ENCODE results near the gene TPP2. TPM values are rescaled to one million over a fixed set of nuclear protein-coding genes. Genes with fewer than 3 reads are reported as not detected.
A peak's percentile ranks its signal among the peaks of the same experiment; 100 is the strongest.

TPP2 gene
- total RNA-seq, 1 donor from 2014 or later, result 60.0 TPM

DNA sequence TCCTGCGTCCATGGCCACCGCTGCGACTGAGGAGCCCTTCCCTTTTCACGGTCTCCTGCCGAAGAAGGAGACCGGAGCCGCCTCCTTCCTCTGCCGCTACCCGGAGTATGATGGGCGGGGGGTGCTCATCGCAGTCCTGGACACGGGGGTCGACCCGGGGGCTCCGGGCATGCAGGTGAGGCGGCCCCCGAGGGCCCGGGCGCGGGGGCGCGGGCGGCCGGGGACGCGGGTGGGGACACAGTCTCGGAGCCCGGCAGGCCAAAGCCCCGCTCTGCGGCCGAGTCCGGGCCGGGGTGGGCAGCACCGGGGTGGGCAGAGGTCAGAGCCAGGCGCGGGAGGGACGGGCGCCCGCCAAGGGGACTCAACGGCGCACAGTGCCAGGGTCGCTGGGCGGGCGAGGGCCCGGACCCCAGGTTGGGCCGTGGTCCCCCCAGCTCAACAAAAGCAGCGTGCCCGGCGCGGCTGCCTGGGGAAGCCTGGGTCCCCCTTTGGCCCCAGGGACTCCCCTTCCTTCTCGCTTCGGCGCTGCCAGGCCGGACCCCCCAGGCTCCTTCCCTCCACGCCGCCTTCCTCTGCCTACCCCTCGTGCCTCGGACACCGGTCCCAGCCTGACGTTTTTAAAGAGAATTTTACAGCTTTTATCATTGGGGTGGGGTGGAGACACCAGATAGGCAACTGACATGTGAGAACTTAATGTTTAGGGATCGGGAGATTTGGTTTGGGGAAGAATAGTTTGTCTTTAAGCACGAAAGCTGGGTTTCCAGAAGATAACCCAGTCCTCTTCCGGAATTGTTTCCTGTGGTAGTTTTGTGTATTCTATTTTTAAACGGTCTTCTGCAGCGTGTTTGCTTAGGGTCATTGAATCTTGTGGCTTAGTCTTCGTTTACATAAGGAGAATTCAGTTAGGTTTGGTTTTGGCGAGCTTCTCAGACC, 509 bp downstream of the TPP2 start:
- peak; percentile 42 for DNase-seq

GRCh38 chr13:102598061-102598460, 1.3 kb downstream of the TPP2 start:
- no peak for DNase-seq

DNA sequence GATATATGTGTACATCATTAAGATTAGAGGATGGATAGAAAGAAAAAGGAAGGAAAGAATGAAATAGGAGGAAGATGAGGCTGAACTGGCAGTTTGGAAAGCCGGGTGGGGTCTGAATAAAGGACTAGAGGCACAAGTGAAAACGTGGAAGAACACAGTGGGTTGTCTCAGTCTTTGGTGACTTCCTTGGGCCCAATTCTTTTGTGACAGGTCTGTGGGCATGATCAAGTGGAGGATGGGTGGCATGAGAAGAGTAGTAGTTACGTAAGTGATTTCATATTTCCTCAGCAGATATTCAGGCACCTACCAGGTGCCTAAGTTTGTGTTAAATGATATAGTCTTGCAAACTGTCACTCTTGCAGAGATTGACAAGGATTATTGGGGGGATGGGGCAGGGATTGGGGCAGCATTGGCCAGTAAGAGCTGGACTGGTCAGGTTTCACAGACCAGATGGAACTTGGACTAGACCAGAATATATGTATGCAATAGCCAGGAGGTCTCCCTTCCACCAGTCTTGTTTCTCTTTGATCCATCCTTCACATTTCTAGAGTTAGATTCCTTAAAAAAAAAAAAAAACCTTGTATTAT, 2.7 kb downstream of the TPP2 start:
- DNase-seq, result no peak

DNA sequence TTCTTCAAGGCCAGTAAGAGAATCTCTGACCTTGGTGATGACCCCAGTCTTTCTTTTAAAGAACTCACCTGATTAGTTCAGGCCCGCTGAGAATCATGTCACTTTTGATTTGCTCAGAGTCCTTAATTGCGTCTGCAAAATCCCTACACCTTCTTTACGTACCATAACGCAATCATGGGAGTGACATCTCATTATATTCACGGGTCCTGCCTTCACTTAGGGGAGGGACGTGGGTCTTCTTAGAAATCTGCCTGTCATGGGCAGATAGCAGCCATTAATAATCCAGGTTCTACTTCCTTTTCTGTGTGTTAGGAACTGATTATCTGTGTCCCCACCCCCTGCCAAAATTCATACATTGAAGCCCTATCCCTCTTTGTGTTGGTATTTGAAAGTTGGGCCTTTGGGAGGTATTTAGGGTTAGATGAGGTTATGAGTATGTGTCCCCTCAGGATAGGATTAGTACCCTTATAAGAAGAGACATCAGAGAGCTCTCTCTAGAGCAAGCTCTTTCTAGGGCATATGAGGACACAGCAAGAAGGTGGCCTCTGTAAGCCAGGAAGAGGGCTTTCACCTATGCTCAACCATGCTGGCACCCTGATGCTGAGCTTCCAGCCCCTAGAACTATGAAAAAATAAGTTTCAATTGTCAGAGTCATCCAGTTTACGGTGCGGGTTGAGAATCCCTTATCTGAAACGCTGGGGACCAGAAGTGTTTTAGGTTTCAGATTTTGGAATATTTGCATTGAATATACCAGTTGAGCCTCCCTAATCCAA, 9.9 kb downstream of the TPP2 start:
- DNase-seq, result no peak

DNA sequence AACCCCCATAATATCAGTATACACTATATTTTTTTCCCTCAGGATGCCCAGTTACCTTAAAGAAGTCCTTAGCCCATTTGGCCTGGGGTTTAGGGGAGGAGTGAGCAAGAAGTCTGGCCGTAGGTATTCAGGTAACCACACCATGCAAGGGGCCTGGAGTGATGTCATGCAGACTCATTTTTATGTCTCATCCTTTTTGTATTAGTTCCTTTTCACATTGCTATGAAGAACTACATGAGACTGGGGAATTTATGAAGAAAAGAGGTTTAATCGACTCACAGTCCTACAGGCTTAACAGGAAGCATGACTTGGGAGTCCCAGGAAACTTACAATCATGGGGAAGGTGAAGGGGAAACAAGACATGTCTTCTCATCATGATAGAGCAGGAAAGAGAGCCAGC, 12.2 kb downstream of the TPP2 start:
- DNase-seq, result no peak

DNA sequence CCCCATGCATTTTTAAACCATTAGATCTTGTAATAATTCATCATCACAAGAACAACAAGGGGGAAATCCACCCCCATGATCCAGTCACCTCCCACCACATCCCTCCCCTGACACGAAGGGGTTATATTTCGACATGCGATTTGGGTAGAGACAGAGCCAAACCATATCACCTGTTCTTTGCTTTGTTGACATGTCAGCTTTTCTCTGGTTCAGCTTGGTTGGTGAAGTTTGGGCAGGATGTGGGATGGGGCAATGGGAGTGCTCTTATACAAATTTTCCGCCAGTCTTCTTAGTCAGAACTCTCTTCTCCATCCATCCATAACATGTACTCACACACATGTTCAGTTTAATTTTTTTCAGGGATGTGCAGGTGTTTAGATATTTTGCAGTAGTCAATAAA, 12.9 kb downstream of the TPP2 start:
- no peak for DNase-seq

DNA sequence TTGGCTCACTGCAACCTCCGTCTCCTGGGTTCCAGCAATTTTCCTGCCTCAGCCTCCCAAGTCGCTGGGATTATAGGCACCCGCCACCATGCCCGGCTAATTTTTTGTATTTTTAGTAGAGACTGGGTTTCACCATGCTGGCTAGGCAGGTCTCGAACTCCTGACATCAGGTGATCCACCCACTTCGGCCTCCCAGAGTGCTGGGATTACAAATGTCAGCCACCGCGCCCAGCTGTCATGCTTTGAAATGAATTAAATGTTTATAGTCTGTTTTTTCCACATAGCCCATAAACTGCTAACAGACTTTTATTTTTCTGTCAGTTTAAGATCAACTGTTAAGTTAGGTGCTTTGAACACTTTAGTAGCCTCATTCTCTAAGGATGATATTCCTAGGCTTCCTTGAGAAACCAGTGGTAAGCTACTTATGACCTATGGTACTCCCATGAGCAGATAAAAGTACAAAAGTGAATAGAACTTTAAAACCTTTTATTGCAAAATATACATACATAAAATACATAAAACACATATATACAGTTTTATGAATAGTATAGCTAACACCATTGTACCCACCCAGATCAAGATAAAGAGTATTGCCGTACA, 13.6 kb downstream of the TPP2 start:
- DNase-seq, result no peak

- DNase-seq, result no peak
Observed at GRCh38 chr13:102617697-102618350, 21.0 kb downstream of the TPP2 start.

DNA sequence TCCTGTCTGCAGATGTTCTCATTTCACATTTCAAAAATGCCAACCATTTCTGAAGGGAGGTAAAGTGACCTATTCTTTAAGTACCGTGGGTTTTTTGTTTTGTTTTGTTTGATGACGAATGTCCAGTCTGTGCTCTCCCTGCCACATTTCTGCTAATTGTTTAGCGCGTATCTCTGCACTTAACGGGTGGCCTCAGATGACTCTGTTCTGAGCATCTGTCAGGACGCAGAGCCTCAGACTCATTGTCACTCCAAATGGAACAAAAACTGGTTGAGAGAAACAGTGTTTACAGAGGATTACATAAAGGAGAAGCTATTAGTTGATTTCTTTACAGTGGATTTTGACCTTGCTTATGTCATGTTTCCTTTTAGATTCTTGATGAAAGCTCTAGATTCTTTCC, 23.7 kb downstream of the TPP2 start:
- no peak for DNase-seq

- DNase-seq, result no peak
Observed at GRCh38 chr13:102626928-102627327, 30.1 kb downstream of the TPP2 start.

DNA sequence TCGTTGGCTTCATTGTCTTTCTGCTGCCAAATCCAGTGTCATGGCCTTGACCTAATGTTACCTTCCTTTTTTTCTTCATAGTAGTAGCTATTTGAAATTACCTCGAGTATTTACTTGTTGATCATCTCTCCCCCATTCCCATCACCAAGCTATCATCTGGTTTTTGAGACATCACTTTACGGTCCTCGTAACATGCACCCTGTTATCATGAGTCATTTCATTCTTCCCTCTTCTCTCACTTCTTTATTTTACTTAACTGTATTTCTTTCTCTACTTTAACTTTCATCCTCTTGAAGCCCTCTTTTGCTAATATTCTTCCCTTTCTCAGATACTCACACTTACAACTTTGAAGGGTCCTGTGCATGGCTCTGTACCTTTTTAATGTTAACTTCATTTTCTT, 31.8 kb downstream of the TPP2 start:
- no peak for DNase-seq

DNA sequence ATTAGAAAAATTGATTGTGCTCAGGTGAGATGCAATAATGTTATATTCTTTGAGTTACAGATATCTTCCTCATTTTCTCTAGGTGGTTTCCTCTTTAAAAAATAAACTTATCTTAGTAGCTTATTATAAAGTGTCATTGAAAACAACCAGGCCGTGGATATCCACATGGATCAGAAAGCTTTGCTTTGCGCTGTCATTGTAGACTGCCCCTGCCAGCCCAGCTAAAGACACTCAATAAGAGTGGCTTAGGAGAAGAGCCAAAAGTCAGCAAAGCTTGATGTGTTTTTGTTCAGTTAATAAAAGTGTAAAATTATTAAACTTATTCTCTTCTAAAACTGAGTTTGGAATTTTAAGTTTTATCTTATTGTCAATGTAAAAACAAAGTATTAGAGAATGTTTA, 34.4 kb downstream of the TPP2 start:
- no peak for DNase-seq

- DNase-seq, result no peak
Observed at GRCh38 chr13:102638741-102639140, 42.0 kb downstream of the TPP2 start.

GRCh38 chr13:102642029-102642428, 45.2 kb downstream of the TPP2 start:
- DNase-seq, result no peak

GRCh38 chr13:102642475-102642874, 45.7 kb downstream of the TPP2 start:
- DNase-seq, result peak; percentile 35

DNA sequence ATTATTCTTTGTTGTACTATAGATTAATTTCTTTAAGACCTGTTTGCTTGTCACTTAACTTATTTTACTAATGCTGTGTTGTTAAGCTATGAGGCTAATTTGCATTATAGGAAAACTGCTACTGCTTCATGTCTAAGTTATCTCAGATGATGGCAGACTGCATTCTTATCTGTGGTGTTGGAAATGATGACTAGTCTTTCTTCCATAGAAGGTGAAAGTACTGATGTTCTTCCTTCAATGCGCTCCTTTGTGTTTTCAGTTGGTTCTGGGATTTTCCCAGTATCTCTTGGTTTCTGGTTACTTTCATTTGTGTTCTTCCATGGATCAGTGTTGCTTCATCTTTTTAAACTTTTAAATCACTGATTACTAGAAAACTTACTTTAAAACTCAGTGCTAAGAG, 46.9 kb downstream of the TPP2 start:
- DNase-seq, result no peak

- no peak for DNase-seq
Observed at GRCh38 chr13:102645701-102646100, 48.9 kb downstream of the TPP2 start.

GRCh38 chr13:102648046-102648445, 51.3 kb downstream of the TPP2 start:
- DNase-seq, result no peak

DNA sequence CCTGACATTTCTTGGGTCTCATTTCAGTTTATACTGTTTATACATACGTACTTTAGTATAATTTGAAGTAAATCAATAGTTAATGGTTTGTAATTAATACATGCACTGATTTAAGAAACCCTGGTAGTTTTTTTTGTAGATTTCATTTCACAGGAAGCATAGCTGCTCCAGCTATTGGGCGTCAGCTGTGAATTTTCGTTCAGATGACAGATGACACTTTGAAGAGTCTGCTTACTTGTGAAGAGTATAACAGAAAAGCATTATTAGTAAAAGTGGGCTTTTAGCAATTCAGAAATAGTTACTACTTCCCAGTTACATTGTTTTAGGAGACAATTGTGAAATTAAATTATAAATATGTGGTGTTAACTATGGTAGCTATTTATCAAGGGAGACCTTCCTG, 53.7 kb downstream of the TPP2 start:
- DNase-seq, result no peak

- DNase-seq, result no peak
Observed at GRCh38 chr13:102651392-102651791, 54.6 kb downstream of the TPP2 start.

DNA sequence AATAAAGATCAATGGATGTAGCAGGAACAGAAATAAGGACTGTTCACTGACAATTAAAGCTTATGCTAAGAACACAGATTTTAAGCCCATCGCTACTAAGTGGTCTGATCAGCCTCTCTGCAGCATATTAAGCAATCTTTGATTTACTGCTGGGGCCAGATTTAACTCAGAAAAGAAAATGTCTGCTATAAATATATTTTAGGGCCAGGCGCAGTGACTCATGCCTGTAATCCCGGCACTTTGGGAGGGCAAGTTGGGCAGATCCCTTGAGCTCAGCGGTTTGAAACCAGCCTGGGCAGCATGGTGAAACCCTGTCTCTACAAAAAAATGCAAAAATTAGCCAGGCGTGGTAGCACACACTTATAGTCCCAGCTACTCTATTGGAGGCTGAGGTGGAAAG, 55.1 kb downstream of the TPP2 start:
- DNase-seq, result no peak

- DNase-seq, result no peak
Observed at GRCh38 chr13:102654756-102655155, 58.0 kb downstream of the TPP2 start.

All from tongue (tissue), 2 donors.